IgD-negative memory B cell (primary cell): ENCODE results near the gene CDH6. TPM values are rescaled to one million over a fixed set of nuclear protein-coding genes. Genes with fewer than 3 reads are reported as not detected.

Experiments used
- H3K27ac Mint-ChIP-seq, 3 donors: one replicate each; pipeline ENCODE4 v1.8.0; 2020 to 2022; ENCODE audit warnings: mild to moderate bottlenecking in 3 of 3, mixed read lengths in 3 of 3, moderate library complexity in 1 of 3
- H3K27me3 Mint-ChIP-seq: one replicate; pipeline ENCODE4 v1.8.0; 2021; ENCODE audit warnings: mixed read lengths
- H3K36me3 Mint-ChIP-seq: one replicate; pipeline ENCODE4 v1.8.0; 2020; ENCODE audit warnings: mild to moderate bottlenecking, mixed read lengths
- H3K4me1 Mint-ChIP-seq, 3 donors: one replicate each; pipeline ENCODE4 v1.8.0; 2020 to 2022; ENCODE audit warnings: mixed read lengths in 3 of 3, mild to moderate bottlenecking in 1 of 3
- H3K4me3 Mint-ChIP-seq, 4 donors: one replicate each; pipeline ENCODE4 v1.8.0; 2020 to 2022; ENCODE audit warnings: mild to moderate bottlenecking in 4 of 4, mixed read lengths in 4 of 4, moderate library complexity in 3 of 4
- H3K9me3 Mint-ChIP-seq, 3 donors: one replicate each; pipeline ENCODE4 v1.8.0; 2020 to 2021; ENCODE audit warnings: mixed read lengths in 3 of 3, mild to moderate bottlenecking in 1 of 3
- polyA plus RNA-seq: library from polyadenylated mRNA; unstranded; fragments of 300-500 nt; fragmentation: Illumina TruSeq; gene quantifications from one replicate; pipeline ENCODE4 v1.2.3, GENCODE V29; 2021

The CDH6 gene
- polyA plus RNA-seq, 1 donor from 2014 or later, result not detected

GRCh38 chr5:31378136-31378535, 184.7 kb downstream of the CDH6 start:
- Mint-ChIP-seq H3K27me3 (peaks cover 10% of the 10 kb centered on the region), H3K4me3 (no peak overlapping the region), H3K36me3 (no peaks in the 10 kb centered on the region), H3K27ac (no peak overlapping the region), H3K9me3 (peaks cover 0 to 2% (median 0%) of the 10 kb centered on the region in 3 donors), H3K4me1 (peaks cover 0 to 3% (median 2%) of the 10 kb centered on the region in 3 donors)
